NCI-H1105 treated with DMSO at 0.1 percent for 48 hours (cell line): ENCODE results near the gene BCLAF3.
A peak's percentile ranks its signal among the peaks of the same experiment; 100 is the strongest.

Experiments used
- DNase-seq: peaks from one replicate; lab custom pipeline; 2025; lab: John Stamatoyannopoulos, UW

BCLAF3 gene

GRCh38 chrX:19990556-19991349 is at the start of gene BCLAF3:
Gene BCLAF3 (minus strand): TSS chrX:19991061. CDS start chrX:19970264, 20,797 bp downstream.
- DNase-seq: peak; percentile 86

DNA sequence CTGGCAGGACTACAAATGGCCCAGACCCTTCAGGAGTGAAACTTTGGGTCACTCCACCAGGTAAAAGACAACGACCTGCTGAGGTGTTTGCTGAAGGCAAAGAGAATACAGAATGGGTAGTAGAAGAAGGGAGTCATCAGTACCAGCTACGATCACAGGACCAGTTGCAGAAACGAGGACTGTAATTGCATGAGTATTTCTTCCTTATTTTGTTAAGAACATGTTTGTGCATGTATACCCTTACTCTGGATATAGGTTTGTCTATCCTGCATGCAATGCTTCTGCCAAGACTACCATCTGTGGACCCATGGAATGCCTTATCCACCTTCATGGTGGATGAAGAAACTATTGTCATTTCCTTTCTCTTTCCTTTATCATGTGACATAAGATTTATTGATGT is 48.1 kb upstream of the BCLAF3 start:
- DNase-seq: no peak

DNA sequence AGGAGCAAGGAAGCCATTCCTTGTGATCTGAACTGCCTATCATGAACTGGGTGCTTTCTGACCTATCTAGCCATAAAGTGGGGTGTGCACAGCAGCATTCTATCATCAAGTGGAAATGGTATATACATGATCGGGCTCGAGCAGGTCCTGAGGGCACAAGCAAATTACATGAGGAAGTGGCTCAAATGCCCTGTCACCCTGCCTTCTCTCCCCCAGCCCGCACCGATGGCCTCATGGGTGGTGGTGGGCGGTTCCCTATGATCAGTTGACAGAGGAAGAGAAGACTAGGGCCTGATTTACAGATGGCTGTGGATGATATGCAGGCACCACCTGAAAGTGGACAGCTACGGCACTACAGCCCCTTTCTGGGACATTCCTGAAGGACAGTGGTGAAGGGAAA is 46.3 kb upstream of the BCLAF3 start:
- DNase-seq: no peak

- no peak for DNase-seq
These were observed 41.3 kb upstream of the BCLAF3 start for GRCh38 chrX:20032201-20032600.

DNA sequence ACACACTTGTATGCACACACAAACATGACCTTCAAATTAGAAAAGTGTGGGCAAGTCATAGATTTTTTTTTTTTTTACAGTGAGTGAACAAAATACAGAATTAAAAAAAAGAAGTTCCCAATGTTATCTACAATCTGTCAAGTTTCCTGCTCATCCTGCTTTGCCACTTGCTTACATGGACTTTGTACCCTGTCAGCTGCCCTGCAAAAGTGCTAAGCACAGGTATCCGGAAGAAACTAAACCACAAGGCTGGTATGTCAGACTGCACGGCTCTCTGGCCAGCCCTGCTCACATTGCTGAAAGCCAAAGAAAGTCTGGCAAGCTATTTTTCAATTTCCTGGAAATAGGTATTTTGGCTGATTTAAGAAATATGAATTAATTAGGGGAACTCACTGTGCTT is 38.9 kb upstream of the BCLAF3 start:
- no peak for DNase-seq

DNA sequence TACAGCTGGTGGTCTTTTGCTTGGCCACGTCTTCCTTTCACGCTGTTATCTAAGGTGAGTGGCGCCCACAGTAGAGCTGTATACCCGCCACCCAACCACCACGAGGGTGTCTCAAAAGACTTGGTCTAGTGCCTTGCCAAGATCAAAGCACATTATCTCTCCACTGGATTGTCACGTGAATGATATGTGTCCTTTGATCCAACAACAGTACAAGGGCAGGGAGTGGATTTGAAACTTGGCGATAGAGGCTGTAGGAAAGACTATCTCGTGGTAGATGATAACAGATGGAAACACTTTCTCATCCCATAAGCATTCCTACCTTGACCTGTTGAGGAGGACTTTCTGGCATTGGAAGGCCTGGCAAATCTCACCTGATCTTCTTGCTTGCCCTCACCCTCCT is 37.7 kb upstream of the BCLAF3 start:
- no peak for DNase-seq

GRCh38 chrX:20026278-20026677 is 35.4 kb upstream of the BCLAF3 start:
- no peak for DNase-seq

- no peak for DNase-seq
These were observed 29.0 kb upstream of the BCLAF3 start for GRCh38 chrX:20019672-20020365.

- no peak for DNase-seq
These were observed 25.7 kb upstream of the BCLAF3 start for GRCh38 chrX:20016616-20016945.

GRCh38 chrX:20015945-20016615 is 25.2 kb upstream of the BCLAF3 start:
- DNase-seq: no peak

DNA sequence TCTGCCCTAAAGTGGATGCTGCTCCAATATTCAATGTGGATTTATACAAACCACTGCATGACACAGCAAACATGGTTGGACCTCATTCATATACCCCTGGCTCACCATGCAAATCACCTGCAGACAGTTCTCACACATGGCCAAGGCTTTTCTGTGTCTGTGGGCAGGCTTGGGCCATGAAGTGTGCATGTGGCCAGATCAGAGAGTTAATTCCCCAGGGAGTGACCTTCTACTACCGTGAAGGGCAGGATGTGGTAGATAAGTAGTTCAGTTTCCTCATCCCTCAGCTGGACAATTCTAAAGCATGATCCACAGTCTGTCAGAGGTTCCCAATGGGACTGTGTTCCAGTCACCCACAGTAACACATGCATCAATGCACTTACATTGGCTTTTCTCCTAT is 24.6 kb upstream of the BCLAF3 start:
- DNase-seq: no peak

- DNase-seq: no peak
These were observed 20.7 kb upstream of the BCLAF3 start for GRCh38 chrX:20011608-20012007.

DNA sequence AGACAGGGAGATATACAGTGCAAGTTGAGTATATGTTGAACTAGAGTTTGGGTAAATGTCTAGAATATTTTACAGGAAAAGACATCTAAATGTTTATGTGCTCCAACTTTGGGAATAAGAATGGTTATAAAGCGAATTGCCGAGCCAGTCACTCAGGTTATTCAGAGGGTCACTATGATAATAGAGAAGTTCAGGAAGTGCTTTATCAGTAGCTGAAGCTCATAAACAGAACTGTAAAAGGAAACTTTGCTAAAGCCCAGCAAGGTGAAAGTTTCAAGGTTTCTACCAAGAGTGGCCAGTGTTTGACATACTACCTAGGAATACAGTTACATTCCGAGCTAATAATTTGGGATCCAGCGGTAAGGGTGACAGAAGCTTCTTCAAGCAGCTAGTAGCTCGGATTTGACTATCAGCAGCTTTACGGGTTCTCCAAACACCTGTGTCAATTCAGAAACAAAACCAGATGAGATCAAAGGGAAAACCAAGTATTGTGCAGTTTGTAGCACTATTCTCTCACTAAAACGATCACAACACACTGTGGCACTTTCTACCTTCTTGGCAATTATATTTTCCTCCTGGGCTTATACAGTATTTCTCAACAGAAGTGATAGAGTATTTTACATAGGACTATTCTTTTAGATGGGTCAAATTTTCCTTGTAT is 17.2 kb upstream of the BCLAF3 start:
- no peak for DNase-seq

DNA sequence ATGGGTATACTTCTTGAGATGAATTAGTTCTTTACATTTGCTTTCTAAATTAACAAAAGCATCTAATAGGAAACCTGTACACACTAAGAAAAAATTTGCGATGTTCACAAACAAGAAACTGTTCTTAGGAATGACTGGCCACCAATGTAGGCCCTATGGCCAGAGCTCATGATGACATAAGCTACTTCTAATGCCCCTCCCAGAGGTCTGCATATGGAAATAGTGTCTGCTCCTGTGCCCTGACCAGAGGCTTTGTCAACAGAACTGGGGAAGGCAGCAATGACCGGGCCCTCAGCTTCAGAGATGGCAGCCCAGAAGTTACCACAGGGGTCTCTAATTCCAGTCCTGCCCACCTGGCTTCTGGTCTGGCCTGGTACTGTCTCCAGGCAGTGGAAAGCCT is 15.0 kb upstream of the BCLAF3 start:
- DNase-seq: no peak

- no peak for DNase-seq
These were observed 10.7 kb upstream of the BCLAF3 start for GRCh38 chrX:20001588-20001987.

DNA sequence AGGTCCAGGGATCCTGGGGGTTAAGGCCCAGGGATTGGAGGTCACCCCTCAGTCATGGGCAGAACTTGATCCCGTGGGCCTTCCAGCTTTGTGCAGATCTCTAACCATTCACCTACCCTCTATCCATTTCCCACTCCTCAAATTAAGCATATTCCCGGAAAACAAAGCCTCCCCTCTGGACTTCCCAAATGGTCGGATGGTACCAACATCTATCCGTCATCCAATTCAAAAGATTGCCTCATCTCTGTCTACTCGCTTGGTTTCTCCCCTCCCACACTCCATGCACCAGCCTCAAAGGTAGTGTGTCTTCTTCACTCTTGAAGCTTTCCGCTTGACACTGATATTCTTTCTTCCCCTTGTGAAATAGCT is 473 bp upstream of the BCLAF3 start:
- no peak for DNase-seq

GRCh38 chrX:19990151-19990555 is 708 bp downstream of the BCLAF3 start:
- DNase-seq: peak; percentile 23

DNA sequence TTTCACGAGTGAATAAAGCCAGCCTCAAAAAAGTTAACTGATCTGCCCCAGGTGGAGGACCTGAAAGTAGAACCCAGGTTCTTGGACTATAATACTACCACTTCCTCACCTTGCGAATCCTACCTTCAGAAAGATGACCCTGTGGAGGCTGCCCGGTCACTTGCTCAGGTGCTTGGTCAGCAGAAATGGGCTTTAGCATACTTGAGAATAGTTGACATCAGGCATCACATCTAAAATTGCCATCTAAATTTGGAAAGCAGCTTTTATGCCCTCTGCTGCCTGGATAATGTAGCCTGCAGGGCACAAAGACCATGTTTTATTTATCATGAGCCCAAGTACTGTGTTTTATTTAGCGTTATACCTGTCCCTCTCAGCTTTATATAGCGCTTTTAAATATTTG is 3.0 kb downstream of the BCLAF3 start:
- DNase-seq: no peak

DNA sequence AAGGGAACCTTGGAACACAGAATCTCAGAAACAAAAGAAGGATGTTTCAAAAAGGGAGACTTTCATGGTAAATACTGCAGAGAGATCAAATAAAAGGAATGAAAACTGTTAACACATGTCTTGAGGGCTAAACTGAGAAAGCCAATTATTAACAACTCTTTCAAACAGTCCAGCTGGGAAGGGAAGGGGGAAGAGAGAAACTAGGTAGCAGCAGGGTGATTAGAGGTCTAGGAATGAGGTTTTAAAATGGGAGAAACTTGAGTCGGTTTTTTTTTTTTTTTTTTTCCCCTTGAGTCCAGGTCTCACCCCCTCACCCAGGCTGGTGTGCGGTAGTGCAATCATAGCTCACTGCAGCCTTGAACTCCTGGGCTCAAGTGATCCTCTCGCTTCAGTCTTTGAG is 4.3 kb downstream of the BCLAF3 start:
- DNase-seq: no peak

DNA sequence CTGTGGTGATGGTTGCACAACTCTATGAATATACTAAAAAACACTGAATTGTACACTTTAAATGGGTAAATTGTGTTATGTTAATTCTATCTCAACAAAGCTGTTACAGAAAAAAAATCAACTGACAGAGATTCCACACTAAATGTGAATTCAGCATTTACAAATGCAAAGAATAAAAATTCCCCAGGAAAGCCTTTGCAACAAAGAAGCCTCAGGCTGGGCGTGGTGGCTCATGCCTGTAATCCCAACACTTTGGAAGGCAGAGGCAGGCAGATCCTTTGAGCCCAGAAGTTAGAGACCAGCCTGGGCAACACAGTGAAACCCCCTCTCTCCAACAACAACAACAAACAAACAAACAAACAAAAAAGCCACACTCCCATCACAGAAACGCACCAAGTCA is 8.9 kb downstream of the BCLAF3 start:
- no peak for DNase-seq

DNA sequence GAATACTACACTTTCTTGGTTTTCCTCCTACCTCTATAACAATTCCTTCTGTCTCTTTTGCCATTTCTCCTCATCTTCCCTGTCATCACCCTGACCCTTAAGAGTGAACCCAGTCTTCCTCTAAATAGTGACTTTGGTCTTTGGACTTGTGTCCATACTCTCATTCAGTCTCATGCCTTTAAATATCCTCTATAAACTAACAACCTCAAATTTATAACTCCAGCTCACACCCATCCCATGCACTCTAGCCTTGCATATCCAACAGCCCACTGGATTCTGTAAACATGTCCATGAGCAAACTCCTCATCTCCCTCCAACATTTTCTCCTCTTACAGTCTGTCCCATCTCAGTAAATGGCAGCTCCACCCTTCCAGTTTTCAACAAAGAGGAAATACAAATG is 15.0 kb downstream of the BCLAF3 start:
- no peak for DNase-seq

DNA sequence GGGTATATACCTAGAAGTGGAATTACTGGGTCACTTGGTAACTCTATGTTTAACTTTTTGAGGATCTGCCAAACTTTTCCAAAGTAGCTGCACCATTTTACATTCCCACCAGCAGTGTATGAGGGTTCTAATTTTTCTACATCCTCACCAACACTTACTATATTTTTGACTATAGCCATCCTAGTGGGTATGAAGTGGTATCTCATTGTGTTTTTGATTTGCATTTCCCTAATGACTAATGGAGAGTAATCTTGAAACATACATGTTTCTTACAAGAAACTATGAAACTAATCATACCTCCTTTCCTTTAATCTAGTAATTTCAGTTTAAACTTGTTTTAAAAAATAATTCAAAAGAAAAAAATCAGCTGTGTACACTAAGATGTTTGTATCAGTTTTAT is 17.9 kb downstream of the BCLAF3 start:
- DNase-seq: no peak

DNA sequence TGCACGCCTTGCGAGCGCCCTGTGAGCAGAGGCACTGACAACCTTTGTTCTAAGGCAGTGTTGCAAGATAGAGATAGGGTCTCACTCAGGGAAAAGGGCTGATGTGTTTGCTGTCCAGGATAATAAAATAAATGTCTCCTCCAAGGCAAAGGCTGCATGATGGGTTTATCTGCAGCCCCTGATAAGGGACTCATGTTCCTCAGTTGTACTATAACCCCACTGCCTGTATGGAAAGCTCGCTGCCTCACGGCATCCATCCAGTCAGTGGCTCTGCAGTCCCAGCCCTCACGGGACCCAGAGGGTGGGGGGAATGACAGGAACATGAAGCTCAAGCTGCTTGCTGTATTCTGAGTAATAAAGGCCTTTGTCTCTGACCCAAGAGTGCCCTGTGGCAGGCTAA is 22.6 kb downstream of the BCLAF3 start:
- DNase-seq: no peak
